T-helper 2 cell treated with Interferon-gamma antibody and Interleukin-4, amounts not matched to agents 100 ng/mL and 5 ng/mL, for 36 hours (primary cell): ENCODE measurements around the gene LRIG3. TPM values are rescaled to one million over a fixed set of nuclear protein-coding genes. Genes with fewer than 3 reads are reported as not detected.
"Not testable (repeated sequence)": the region's sequence is repeated elsewhere in the genome, so short reads cannot be mapped to it uniquely, and the experiment has no call there.

Source experiments
- intact Hi-C: fragments of 100-400 bp; cut with micrococcal nuclease; formaldehyde crosslinking; loops from one replicate; pipeline ENCODE4 v1.15.1; 2023
- total RNA-seq: library from RNA; stranded (reverse); gene quantifications from 2 replicates; pipeline ENCODE4 v1.2.3, GENCODE V29; 2022

Gene LRIG3
- total RNA-seq, 1 donor from 2014 or later: 0.05 TPM

DNA sequence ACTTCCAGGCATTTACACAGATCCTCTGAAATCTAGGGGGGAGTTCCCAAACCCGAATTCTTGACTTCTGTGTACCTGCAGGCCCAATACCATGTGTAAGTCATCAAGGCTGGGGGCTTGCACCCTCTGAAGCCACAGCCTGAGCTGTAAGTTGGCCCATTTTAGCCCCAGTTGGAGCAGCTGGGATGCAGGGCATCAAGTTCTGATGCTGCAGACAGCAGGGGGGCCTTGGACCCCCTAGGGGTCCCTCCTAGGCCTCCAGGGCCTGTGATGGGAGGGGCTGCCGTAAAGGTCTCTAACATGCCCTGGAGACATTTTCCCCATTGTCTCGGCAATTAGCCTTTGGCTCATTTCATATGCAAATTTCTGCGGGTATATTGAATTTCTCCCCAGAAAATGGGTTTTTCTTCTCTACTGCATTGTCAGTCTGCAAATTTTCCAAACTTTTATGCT lies 59.5 kb downstream of the LRIG3 start:
- intact Hi-C loops: no loop called here

DNA sequence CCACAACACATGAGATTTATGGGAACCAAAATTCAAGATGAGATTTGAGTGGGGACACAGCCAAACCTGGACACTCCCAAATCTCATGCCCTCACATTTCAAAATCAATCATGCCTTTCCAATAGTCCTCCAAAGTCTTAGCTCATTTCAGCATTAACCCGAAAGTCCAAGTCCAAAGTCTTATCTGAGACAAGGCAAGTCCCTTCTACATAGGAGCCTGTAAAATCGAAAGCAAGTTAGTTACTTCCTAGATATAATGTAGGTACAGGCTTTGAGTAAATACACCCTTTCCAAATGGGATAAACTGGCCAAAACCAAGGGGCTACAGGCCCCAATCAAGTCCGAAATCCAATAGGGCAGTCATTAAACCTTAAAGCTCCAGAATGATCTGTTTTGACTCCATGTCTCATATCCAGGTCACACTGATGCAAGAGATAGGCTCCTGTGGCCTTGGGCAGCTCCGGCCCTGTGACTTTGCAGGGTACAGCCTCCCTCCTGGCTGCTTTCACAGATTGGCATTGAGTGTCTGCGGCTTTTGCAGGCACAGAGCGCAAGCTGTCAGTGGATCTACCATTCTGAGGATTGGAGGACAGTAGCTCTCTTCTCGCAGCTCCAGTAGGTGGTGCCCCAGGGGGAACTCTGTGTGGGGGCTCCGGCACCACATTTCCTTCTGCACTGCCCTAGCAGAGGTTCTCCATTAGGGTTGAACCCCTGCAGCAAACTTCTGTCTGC lies 60.1 kb downstream of the LRIG3 start:
- intact Hi-C loops: no loop called here

DNA sequence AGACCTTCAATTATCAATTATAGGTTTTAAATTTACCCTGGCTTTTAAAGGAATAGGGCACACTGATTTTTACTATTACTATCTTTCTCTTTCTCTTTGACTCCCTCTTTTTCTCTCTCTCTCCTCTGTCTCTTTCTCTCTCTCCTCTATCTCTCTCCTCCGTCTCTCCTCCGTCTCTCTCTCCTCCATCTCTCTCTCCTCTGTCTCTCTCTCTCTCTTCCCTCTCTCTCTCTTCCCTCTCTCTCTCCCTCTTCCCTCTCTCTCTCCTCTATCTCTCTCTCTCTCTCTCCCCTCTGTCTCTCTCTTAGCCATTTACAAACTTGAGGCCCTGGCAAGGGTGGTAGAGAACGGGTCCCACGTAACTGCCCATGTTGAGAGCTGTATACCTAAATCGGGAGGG lies 62.3 kb downstream of the LRIG3 start:
- intact Hi-C loops: no loop called here

DNA sequence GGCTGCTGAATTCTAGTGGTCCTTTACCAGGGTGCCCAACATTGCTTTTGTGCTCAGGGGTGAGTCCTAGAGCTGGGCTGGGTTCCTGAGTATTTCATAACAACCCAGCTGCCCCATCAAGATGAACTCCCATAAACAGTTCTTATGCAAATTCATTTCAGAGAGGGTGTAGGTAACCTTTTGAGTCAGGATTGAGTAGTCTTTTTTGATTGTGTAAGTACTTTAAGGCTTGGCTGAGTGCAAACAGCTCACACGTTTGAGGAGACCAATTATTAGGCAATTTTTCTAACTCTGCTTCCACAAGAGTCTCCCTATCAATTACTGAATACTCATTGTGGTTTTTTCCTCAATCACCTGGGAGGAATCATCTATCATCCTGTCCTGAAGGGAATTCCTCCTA lies 63.1 kb downstream of the LRIG3 start:
- intact Hi-C loops: not testable (repeated sequence)

DNA sequence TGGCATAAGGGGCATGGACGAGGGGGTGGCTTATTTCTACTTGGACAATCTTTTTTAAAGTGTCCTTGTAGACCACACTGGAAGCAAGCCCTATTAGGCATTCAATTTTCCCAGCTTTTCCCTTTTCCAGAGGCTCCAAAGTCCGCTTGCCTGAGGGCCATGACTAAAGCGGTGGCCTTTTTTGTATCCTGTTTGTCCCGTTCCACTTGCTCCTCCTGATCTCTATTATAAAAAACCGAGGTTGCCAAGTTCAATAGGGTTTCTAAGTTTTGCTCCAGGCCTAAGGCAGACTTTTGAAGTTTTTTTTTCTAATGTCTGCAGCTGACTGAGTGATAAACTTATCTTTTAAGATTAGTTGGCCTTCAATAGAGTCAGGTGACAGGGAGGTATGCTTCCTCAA lies 64.7 kb downstream of the LRIG3 start:
- intact Hi-C loops: not testable (repeated sequence)

DNA sequence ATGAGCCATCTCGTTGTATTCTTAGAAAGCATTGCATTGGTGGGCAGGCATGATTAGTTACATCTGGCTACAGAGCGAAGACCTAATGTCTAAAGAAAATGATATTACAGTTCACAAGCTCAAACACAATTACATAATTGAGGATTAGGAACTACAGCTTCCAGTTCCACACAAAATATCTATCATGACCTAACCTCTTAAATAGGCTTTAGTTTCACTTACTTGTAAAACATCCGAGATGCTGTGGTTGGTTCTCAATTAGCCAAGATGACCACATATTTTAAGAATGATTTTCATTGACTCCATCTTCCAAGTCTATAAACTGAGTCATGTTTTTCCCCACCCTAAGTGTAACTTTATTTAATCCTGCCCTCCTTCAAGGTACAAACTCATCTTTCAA lies 69.5 kb downstream of the LRIG3 start:
- intact Hi-C loops: no loop called here

DNA sequence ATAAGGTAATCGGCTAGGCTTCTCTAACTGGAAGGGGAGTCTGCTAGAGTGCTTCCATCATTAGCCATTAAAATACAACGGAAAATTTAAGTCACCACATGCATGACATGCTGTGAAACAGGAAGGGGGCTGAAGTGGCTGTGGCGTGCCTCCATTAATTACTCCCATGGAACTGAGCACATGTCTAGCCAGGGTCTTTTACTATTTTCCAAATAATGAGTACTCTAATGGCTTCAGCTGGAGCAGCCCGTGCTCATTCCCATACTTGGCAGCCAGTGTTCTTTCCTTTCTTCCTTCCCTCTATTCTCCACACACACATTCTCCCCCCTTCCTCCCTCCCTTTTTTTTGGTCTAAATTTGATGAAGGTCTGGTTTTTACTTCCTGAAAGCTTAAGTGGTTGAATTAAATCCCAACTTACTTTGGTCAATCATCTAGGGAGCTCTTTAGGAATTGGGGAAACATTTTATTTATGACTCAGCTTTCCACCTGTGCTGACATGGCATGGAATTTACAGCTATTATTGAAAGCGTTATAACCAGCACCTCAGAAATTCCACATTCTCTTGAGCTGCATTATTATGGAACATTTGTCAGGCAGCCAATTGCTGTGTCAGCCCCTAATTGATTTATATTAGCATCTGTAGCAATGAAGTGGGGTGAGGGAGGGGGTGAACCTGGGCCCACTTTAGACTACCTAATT lies 72.3 kb downstream of the LRIG3 start:
- intact Hi-C loops: no loop called here

DNA sequence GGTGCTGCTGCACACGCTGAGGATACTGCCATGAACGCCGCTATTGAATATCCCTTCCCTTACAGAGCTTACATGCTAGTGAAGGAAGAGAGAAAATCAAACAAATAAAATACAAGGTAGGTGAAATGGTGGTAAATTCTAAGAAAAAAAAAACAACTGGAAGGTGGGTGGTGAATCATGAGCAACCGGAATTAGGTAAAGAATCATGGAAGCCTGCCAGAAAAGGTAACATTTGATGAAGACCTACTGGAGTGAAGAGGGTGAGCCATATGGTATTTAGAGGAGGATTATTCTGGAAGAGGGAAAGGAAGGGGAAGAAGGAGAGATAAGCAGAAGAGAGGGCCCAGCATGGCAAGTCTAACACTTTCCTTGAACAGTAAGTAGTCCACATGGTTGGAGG lies 76.1 kb downstream of the LRIG3 start:
- intact Hi-C loops: no loop called here

DNA sequence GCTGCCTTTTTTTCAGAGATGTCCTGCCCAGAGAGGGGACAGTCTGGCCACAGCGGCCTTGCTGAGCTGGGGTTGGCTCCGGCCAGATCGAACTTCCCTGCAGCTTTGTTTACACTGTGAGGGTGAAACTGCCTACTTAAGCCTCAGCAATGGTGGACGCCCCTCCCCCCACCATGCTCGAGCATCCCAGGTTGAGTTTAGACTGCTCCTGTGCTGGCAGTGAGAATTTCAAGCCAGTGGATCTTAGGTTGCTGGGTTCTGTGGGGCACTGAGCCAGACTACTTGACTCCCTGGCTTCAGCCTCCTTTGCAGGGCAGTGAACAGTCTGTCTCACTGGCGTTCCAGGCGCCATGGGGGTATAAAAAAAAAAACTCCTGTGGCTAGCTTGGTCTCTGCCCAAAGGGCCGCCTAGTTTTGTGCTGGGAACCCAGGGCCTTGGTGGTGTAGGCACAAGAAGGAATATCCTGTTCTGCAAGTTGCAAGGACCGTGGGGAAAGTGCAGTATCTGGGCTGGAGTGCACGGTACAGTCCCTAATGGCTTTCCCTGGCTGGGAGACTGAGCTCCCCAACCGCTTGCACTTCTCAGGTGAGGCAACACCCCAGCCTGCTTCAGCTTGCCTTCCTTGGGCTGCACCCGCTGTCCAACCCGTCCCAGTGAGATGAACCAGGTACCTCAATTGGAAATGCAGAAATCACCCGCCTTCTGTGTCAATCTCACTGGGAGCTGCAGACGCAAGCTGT lies 79.1 kb downstream of the LRIG3 start:
- intact Hi-C loops: no loop called here

DNA sequence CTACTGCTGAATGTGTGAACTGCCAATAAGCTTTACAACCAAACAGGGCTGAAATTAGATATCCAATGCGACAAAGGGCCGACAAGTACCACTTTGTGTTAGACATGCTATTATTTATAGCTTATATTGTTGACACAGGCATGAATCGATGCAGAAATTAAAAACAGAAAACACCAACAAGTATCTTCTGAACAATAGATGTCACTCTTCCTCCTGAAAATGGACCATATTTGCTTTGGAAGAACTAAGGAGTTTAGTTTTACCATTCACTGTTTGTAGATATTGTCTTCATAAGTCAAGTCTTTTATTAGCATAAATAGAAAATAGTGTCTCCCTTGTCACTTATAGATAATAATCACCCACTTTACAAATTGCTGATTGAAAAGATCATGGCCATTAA lies 86.5 kb downstream of the LRIG3 start:
- intact Hi-C loops: no loop called here

DNA sequence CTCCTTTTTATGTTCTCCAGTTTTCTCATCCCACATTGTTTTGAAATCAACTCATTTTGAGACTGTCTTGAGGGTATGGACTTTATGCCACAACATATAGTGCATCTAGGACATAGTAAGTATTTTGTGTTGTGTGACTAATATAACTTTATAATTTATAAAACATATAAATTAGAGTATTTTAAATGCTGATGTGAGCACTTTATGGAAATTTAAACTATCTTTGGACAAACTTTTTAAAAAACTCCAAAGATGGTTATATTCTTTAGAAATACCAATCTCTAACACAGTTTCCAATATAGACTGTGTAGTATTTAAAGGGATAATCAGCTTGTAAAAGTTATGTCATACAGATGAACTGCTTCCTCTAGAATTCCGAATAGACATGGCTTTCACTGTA lies 87.4 kb downstream of the LRIG3 start:
- intact Hi-C loops: no loop called here
